WTC11 (cell line): ENCODE results near the gene SGCD. TPM values are rescaled to one million over a fixed set of nuclear protein-coding genes. Genes with fewer than 3 reads are reported as not detected.

Experiments used
- ATAC-seq: fragments of 200-7000 bp; cut with Tn5 transposase; 2 replicates; pipeline ENCODE4 v1.10.0; 2021; ENCODE audit warnings: mild to moderate bottlenecking, moderate library complexity
- CTCF ChIA-PET: fragments of 300-600 bp; sonication (Branson Sonifier 250); formaldehyde crosslinking; loops from one replicate; lab custom pipeline; 2021; ENCODE audit warnings: antibody characterized with exemption; lab: Charles Lee
- POLR2A ChIA-PET: fragments of 350-600 bp; sonication (Branson Sonifier 250); formaldehyde crosslinking; loops from one replicate; lab custom pipeline; 2021; ENCODE audit warnings: antibody characterized with exemption; lab: Charles Lee
- DNase-seq: peaks from one replicate; pipeline ENCODE4 v3.0.0; 2021; ENCODE audit warnings: low spot score
- H3K27ac Mint-ChIP-seq: 2 replicates; pipeline ENCODE4 v1.8.0; 2021; ENCODE audit warnings: mixed read lengths
- H3K27me3 Mint-ChIP-seq: 2 replicates; pipeline ENCODE4 v1.8.0; 2021; ENCODE audit warnings: low read depth, mild to moderate bottlenecking, moderate library complexity, mixed read lengths
- H3K36me3 Mint-ChIP-seq: 2 replicates; pipeline ENCODE4 v1.8.0; 2021; ENCODE audit warnings: mixed read lengths
- H3K4me1 Mint-ChIP-seq: 2 replicates; pipeline ENCODE4 v1.8.0; 2022; ENCODE audit warnings: mixed read lengths
- H3K4me3 Mint-ChIP-seq: 2 replicates; pipeline ENCODE4 v1.8.0; 2021; ENCODE audit warnings: mild to moderate bottlenecking, moderate library complexity, mixed read lengths
- H3K9me3 Mint-ChIP-seq: 2 replicates; pipeline ENCODE4 v1.8.0; 2021; ENCODE audit warnings: mixed read lengths
- AFF4 ChIP-seq: sonication (generic); formaldehyde crosslinking; IDR thresholded peaks from 2 replicates; pipeline ENCODE4 v1.8.1; 2023; ENCODE audit warnings: mild to moderate bottlenecking, missing genetic modification reagents, borderline replicate concordance
- CBFB ChIP-seq: sonication (generic); formaldehyde crosslinking; IDR thresholded peaks from 2 replicates; pipeline ENCODE4 v1.8.1; 2022; ENCODE audit warnings: mild to moderate bottlenecking, low read depth, missing genetic modification reagents
- CREB1 ChIP-seq: sonication (generic); formaldehyde crosslinking; IDR thresholded peaks from 2 replicates; pipeline ENCODE4 v1.8.0; 2023; ENCODE audit warnings: mild to moderate bottlenecking, missing genetic modification reagents
- ESRRA ChIP-seq: sonication (generic); formaldehyde crosslinking; IDR thresholded peaks from 2 replicates; pipeline ENCODE4 v1.8.1; 2022; ENCODE audit warnings: mild to moderate bottlenecking, missing genetic modification reagents, borderline replicate concordance
- FOXK1 ChIP-seq: sonication (generic); formaldehyde crosslinking; IDR thresholded peaks from 2 replicates; pipeline ENCODE4 v1.8.0; 2022; ENCODE audit warnings: mild to moderate bottlenecking, moderate library complexity, missing genetic modification reagents
- GABPB1 ChIP-seq: sonication (generic); formaldehyde crosslinking; IDR thresholded peaks from 2 replicates; pipeline ENCODE4 v1.8.1; 2023; ENCODE audit warnings: mild to moderate bottlenecking, missing genetic modification reagents
- IRF2 ChIP-seq: sonication (generic); formaldehyde crosslinking; IDR thresholded peaks from 2 replicates; pipeline ENCODE4 v1.8.0; 2022; ENCODE audit warnings: low read depth, missing genetic modification reagents, borderline replicate concordance
- MYBL2 ChIP-seq: sonication (generic); formaldehyde crosslinking; IDR thresholded peaks from 2 replicates; pipeline ENCODE4 v1.8.1; 2023; ENCODE audit warnings: mild to moderate bottlenecking, moderate library complexity, missing genetic modification reagents
- NFE2L1 ChIP-seq: sonication (generic); formaldehyde crosslinking; IDR thresholded peaks from 2 replicates; pipeline ENCODE4 v1.8.1; 2023; ENCODE audit warnings: missing genetic modification reagents
- NR2C2 ChIP-seq: sonication (generic); formaldehyde crosslinking; IDR thresholded peaks from 2 replicates; pipeline ENCODE4 v1.8.0; 2022; ENCODE audit warnings: mild to moderate bottlenecking, missing genetic modification reagents
- RORB ChIP-seq: fragments of 250-450 bp; sonication (Bioruptor Pico); IDR thresholded peaks from 2 replicates; pipeline ENCODE4 v1.9.0; 2021; ENCODE audit warnings: mild to moderate bottlenecking
- SMAD3 ChIP-seq: sonication (generic); formaldehyde crosslinking; IDR thresholded peaks from 2 replicates; pipeline ENCODE4 v1.8.0; 2022; ENCODE audit warnings: missing genetic modification reagents, mild to moderate bottlenecking, borderline replicate concordance
- TCF7 ChIP-seq: sonication (generic); formaldehyde crosslinking; IDR thresholded peaks from 2 replicates; pipeline ENCODE4 v1.8.0; 2022; ENCODE audit warnings: mild to moderate bottlenecking, low read depth, missing genetic modification reagents, moderate library complexity
- TEAD1 ChIP-seq: sonication (generic); formaldehyde crosslinking; IDR thresholded peaks from 2 replicates; pipeline ENCODE4 v1.8.0; 2022; ENCODE audit warnings: mild to moderate bottlenecking, missing genetic modification reagents
- ZNF138 ChIP-seq: sonication (generic); formaldehyde crosslinking; conservative IDR thresholded peaks from 2 replicates; pipeline ENCODE4 v1.8.1; 2022; ENCODE audit warnings: mild to moderate bottlenecking, moderate library complexity, missing genetic modification reagents
- ZNF317 ChIP-seq: sonication (generic); formaldehyde crosslinking; IDR thresholded peaks from 2 replicates; pipeline ENCODE4 v1.8.1; 2023; ENCODE audit warnings: low read depth, mild to moderate bottlenecking, moderate library complexity, missing genetic modification reagents, borderline replicate concordance
- ZNF425 ChIP-seq: fragments of 250-450 bp; sonication (Bioruptor Pico); conservative IDR thresholded peaks from 2 replicates; pipeline ENCODE4 v1.9.0; 2021; ENCODE audit warnings: mild to moderate bottlenecking
- ZSCAN18 ChIP-seq: fragments of 250-450 bp; sonication (Bioruptor Pico); IDR thresholded peaks from 2 replicates; pipeline ENCODE4 v2.1.2; 2022; ENCODE audit warnings: mild to moderate bottlenecking, moderate library complexity
- total RNA-seq: library from RNA; stranded (reverse); gene quantifications from 3 replicates; pipeline ENCODE4 v1.2.3, GENCODE V29; 2021
- TF ChIP-seq, protein P1 (sequence below): sonication (generic); formaldehyde crosslinking; IDR thresholded peaks from 2 replicates; pipeline ENCODE4 v1.8.1; 2023; ENCODE audit warnings: mild to moderate bottlenecking, missing genetic modification reagents
- TF ChIP-seq, protein P2 (sequence below): sonication (generic); formaldehyde crosslinking; conservative IDR thresholded peaks from 2 replicates; pipeline ENCODE4 v1.8.1; 2022; ENCODE audit warnings: mild to moderate bottlenecking, missing genetic modification reagents
- TF ChIP-seq, protein P3 (sequence below): fragments of 200-600 bp; IDR thresholded peaks from 2 replicates; pipeline ENCODE4 v1.8.0; 2022; ENCODE audit warnings: antibody characterized with exemption
- TF ChIP-seq, protein P4 (sequence below): sonication (generic); formaldehyde crosslinking; IDR thresholded peaks from 2 replicates; pipeline ENCODE4 v1.8.1; 2023; ENCODE audit warnings: mild to moderate bottlenecking, missing genetic modification reagents

SGCD gene
- total RNA-seq, 1 experiment from 2014 or later: 0.33 TPM

- Mint-ChIP-seq H3K4me1 (no peaks in the 10 kb centered on the region), H3K36me3 (no peaks in the 10 kb centered on the region), H3K9me3 (no peaks in the 10 kb centered on the region), H3K4me3 (no peak overlapping the region), H3K27me3 (no peaks in the 10 kb centered on the region), H3K27ac (no peak overlapping the region)
- ChIA-PET POLR2A (interaction anchor here (0.6 to 0.7 kb wide), 2 partner anchors 196 to 561 kb away, joined by 6 to 7 read pairs; no protein-coding TSS in a partner anchor), CTCF (no interaction called here)
- ATAC-seq (no peak), DNase-seq (no peak)
- no peak for TF ChIP-seq RORB (CRISPR knock-in tag)
- TF ChIP-seq ZNF425 (CRISPR knock-in tag): no peak
- no peak for TF ChIP-seq ZNF138 (CRISPR knock-in tag)
- TF ChIP-seq, protein P1, sequence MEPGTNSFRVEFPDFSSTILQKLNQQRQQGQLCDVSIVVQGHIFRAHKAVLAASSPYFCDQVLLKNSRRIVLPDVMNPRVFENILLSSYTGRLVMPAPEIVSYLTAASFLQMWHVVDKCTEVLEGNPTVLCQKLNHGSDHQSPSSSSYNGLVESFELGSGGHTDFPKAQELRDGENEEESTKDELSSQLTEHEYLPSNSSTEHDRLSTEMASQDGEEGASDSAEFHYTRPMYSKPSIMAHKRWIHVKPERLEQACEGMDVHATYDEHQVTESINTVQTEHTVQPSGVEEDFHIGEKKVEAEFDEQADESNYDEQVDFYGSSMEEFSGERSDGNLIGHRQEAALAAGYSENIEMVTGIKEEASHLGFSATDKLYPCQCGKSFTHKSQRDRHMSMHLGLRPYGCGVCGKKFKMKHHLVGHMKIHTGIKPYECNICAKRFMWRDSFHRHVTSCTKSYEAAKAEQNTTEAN (CRISPR knock-in tag): no peak
- TF ChIP-seq ESRRA (CRISPR knock-in tag): no peak
- no peak for TF ChIP-seq IRF2 (CRISPR knock-in tag)
- TF ChIP-seq, protein P2, sequence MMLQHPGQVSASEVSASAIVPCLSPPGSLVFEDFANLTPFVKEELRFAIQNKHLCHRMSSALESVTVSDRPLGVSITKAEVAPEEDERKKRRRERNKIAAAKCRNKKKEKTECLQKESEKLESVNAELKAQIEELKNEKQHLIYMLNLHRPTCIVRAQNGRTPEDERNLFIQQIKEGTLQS (CRISPR knock-in tag): no peak
- TF ChIP-seq CREB1 (CRISPR knock-in tag): no peak
Observed at GRCh38 chr5:156618601-156619000, 291.6 kb downstream of the SGCD start.

GRCh38 chr5:156621719-156622118 is 294.8 kb downstream of the SGCD start:
- H3K36me3 Mint-ChIP-seq: no peaks in the 10 kb centered on the region
- DNase-seq (no peak), ATAC-seq (no peak)
- CTCF ChIA-PET: no interaction called here
- H3K27me3 Mint-ChIP-seq: no peaks in the 10 kb centered on the region
- H3K4me1 Mint-ChIP-seq: no peaks in the 10 kb centered on the region
- POLR2A ChIA-PET: no interaction called here
- H3K9me3 Mint-ChIP-seq: no peaks in the 10 kb centered on the region
- no peak overlapping the region for H3K27ac Mint-ChIP-seq
- H3K4me3 Mint-ChIP-seq: no peak overlapping the region
- no peak for TF ChIP-seq TEAD1 (CRISPR knock-in tag)
- TF ChIP-seq MYBL2 (CRISPR knock-in tag): no peak
- no peak for TF ChIP-seq NR2C2 (CRISPR knock-in tag)
- no peak for TF ChIP-seq ZSCAN18 (CRISPR knock-in tag)
- no peak for TF ChIP-seq SMAD3
- no peak for TF ChIP-seq TCF7 (CRISPR knock-in tag)
- TF ChIP-seq, protein P3, sequence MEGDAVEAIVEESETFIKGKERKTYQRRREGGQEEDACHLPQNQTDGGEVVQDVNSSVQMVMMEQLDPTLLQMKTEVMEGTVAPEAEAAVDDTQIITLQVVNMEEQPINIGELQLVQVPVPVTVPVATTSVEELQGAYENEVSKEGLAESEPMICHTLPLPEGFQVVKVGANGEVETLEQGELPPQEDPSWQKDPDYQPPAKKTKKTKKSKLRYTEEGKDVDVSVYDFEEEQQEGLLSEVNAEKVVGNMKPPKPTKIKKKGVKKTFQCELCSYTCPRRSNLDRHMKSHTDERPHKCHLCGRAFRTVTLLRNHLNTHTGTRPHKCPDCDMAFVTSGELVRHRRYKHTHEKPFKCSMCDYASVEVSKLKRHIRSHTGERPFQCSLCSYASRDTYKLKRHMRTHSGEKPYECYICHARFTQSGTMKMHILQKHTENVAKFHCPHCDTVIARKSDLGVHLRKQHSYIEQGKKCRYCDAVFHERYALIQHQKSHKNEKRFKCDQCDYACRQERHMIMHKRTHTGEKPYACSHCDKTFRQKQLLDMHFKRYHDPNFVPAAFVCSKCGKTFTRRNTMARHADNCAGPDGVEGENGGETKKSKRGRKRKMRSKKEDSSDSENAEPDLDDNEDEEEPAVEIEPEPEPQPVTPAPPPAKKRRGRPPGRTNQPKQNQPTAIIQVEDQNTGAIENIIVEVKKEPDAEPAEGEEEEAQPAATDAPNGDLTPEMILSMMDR: no peak
- TF ChIP-seq FOXK1 (CRISPR knock-in tag): no peak
- no peak for TF ChIP-seq AFF4
- no peak for TF ChIP-seq CBFB (CRISPR knock-in tag)
- no peak for TF ChIP-seq ZNF317 (CRISPR knock-in tag)
- TF ChIP-seq GABPB1: no peak
- no peak for TF ChIP-seq NFE2L1
- TF ChIP-seq, protein P4, sequence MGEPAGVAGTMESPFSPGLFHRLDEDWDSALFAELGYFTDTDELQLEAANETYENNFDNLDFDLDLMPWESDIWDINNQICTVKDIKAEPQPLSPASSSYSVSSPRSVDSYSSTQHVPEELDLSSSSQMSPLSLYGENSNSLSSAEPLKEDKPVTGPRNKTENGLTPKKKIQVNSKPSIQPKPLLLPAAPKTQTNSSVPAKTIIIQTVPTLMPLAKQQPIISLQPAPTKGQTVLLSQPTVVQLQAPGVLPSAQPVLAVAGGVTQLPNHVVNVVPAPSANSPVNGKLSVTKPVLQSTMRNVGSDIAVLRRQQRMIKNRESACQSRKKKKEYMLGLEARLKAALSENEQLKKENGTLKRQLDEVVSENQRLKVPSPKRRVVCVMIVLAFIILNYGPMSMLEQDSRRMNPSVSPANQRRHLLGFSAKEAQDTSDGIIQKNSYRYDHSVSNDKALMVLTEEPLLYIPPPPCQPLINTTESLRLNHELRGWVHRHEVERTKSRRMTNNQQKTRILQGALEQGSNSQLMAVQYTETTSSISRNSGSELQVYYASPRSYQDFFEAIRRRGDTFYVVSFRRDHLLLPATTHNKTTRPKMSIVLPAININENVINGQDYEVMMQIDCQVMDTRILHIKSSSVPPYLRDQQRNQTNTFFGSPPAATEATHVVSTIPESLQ (CRISPR knock-in tag): no peak
